GM12872 (cell line): ENCODE data around the gene U2SURP.
A peak's percentile ranks its signal among the peaks of the same experiment; 100 is the strongest.

Experiments used
- TF ChIP-seq, protein P1 (sequence below): IDR thresholded peaks from 3 replicates; pipeline ENCODE4 v1.5.1; 2011; ENCODE audit warnings: low read depth, mild to moderate bottlenecking, low read length, moderate library complexity; ENCODE audit not compliant: insufficient read depth

U2SURP gene

GRCh38 chr3:143031327-143031726, 30.0 kb downstream of the U2SURP start:
- TF ChIP-seq, protein P1, sequence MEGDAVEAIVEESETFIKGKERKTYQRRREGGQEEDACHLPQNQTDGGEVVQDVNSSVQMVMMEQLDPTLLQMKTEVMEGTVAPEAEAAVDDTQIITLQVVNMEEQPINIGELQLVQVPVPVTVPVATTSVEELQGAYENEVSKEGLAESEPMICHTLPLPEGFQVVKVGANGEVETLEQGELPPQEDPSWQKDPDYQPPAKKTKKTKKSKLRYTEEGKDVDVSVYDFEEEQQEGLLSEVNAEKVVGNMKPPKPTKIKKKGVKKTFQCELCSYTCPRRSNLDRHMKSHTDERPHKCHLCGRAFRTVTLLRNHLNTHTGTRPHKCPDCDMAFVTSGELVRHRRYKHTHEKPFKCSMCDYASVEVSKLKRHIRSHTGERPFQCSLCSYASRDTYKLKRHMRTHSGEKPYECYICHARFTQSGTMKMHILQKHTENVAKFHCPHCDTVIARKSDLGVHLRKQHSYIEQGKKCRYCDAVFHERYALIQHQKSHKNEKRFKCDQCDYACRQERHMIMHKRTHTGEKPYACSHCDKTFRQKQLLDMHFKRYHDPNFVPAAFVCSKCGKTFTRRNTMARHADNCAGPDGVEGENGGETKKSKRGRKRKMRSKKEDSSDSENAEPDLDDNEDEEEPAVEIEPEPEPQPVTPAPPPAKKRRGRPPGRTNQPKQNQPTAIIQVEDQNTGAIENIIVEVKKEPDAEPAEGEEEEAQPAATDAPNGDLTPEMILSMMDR = no peak

GRCh38 chr3:143035466-143036211, 34.3 kb downstream of the U2SURP start:
- TF ChIP-seq, protein P1 = no peak

DNA sequence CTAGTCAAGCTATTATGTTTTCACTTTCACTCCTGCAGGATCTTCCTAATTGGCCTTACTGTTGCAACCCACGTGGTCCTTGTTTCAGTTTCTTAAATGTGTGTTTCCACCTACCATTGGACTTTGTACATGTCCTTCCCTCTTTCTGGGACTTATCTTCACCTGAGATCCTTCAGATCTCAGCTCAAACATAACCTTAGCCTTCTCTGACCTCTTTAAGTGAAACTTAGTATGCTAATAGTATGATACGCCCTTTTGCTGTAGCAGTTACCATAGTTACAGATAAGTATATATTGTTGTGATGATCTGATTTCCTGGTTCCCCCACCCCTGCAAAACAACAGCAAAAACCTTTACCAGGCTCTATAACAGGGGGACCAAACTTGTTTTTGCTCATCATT, 35.2 kb downstream of the U2SURP start:
- TF ChIP-seq, protein P1 = no peak

GRCh38 chr3:143037867-143038266, 36.5 kb downstream of the U2SURP start:
- TF ChIP-seq, protein P1 = 0 out of 3 replicates have a peak, but pooled peaks have one; percentile 8

DNA sequence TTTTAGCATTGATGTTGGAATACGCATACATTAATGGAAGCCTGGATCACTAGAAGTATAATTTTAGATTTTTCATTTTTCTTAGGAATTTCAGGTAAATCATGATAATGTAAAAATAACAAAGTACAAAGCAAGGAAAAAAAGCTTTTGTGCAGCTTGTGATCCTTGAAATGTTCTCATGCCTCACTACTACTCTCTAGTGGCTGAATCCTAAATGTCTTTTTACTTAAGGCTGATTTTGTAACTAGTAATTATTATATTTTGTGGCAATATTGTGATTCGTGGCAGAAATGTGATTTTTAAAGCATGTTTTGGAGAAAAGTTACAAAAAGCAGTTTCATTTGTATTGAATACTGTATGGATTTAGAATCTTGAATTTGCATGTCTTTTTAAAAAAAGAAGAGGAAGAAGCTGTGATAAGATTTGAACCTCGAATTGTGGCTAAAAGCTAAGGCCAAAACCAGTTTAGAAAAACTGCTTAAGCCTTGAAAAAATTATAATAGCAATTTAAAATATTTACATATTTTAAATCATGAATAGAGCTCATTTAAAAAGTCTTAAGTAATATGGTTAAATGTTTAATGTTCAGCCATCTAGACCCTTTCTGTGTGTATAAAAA, 39.0 kb downstream of the U2SURP start:
- TF ChIP-seq, protein P1 = peak; percentile 49

DNA sequence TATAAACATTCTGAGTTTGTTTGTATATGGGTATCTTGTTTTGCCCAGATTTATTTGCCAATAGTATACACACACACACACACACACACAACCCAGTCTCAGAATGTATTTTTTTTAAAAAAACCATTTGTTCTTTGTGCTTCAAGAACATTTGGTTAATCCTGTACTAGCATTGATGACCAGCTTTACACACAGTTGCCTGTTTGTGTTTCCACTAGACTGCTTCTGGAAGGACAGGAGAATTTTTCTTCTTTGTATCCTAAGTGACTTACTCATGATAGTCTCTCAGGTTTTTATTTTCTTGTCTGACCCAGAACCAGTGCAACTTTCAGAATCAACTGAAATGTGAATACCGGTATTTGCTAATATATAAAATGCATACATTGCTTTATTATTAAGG, 40.5 kb downstream of the U2SURP start:
- TF ChIP-seq, protein P1 = no peak

DNA sequence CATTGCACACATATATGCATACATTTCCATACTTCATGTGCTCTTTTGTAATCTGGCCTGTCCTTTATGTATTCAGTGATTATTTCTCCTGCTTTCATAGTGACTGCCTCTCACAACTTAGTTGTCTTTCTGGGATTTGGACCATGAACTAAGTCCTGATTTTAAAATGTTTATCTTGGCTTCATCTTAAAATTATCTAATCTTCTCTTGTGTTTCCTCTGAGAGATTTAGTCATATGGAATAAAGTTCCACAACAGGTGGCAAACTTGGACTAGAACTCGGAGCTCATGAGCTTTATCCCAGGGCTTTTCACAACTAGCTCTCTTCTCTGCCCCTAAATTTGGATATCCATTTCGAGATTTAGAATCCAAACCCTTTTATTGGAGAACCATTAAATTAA, 44.3 kb downstream of the U2SURP start:
- TF ChIP-seq, protein P1 = no peak
